Measurements from ENCODE around the gene WDR91.
"Not testable (repeated sequence)": the region's sequence is repeated elsewhere in the genome, so short reads cannot be mapped to it uniquely, and the experiment has no call there.

The WDR91 gene

DNA sequence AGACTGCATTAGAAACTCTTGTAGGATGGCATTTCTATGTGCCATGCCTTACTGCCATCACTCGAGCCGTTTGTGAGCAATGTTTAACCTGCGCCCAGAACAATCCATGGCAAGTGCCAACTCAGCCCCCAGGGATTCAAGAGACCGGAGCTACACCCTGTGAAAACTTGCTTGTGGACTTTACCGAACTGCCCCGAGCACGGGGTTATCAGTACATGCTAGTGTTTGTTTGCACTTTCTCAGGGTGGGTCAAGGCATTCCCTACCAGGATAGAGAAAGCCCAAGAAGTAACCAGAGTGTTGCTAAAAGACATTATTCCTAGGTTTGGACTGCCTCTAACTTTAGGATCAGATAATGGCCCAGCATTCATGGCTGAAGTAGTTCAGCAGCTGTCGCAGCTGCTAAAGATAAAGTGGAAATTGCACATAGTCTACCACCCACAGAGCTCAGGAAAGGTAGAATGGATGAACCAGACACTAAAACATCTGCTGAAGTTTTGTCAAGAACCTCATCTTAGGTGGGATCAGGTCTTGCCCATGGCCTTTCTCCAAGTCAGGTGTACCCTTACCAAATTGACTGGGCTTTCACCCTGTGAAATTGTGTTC is 31.9 kb downstream of the WDR91 start:
- DNase-seq (ENCODE audit: low read depth): no peak

DNA sequence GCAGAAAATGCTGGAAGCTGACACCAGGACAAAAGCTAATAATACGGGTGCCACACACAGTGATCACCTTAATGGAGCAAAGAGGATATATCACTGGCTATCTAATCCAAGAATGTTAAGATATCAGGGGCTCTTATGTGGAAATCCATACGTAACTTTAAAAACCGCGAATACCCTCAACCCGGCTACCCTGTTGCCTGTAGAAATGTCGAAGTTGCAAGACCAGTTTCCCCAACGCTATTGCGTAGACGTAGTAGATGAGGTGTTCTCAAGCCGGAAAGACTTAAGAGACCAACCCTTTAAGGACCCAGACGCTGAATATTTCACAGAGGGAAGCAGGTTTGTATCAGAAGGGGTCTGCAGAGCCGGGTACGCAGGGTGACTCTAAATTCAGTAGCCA is 33.0 kb downstream of the WDR91 start:
- no peak for DNase-seq (ENCODE audit: low read depth)

DNA sequence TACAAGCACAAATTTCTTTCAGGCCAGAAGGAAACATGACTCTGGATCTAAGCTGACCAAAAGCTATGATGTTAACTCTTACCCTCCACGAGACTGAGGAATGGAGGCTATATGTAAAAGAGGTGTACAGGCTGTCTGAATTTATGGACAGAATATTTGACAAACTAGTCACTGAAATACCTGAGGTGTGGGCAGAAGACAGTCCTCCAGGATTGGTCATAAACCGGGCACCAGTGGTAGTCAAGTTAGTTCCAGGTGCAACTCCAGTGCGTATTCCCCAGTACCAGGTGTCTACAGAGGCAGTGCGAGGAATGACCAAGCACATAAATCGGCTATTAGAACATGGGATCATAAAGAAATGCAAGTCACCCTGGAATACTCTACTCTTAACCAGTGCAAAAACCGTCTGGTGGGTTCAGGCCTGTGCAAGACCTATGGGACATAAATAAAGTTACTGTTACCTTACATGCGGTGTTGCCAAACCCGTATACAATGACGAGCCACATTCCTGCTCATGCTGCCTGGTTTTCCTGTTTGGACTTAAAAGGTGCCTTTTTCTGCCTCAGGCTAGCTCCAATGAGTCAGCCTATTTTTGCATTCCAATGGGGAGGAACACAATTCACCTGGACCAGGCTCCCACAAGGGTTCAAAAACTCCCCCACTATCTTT is 34.2 kb downstream of the WDR91 start:
- DNase-seq (ENCODE audit: low read depth): no peak

DNA sequence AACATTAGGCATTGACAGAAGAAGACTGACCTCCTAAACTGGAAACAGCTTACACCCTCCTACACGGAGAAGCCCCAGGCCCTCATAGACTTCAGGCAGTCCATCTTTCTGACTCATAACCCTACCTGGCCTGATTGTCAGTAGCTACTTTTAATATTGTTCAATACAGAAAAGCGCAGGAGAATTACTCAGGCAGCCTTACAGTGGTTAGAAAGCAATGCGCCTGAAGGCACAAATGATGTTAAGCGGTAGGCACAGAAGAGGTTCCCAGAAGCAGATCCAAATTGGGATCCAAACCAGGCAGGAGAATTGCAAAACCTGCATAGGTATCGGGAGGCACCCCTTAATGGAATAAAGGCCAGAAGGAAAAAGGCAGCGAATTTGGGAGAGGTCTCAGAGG is 35.4 kb downstream of the WDR91 start:
- DNase-seq (ENCODE audit: low read depth): no peak

DNA sequence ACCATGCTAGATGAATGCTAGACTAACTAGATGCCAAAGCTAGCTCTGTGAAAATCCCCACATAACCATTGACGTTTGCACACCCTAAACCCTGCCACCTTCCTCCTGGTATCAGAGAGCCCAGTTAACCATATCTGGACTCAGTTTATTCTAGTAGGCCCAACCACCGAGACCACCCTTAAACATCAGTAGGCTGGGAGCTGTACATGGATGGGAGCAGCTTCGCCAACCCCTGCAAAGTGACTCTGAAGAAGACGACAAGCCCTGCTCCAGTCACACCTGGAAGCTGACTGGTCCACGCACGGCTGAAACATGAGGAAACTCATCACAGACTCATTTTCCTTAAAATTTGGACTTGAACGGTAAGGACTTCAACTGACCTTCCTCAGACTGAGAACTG is 36.4 kb downstream of the WDR91 start:
- DNase-seq (ENCODE audit: low read depth): no peak

DNA sequence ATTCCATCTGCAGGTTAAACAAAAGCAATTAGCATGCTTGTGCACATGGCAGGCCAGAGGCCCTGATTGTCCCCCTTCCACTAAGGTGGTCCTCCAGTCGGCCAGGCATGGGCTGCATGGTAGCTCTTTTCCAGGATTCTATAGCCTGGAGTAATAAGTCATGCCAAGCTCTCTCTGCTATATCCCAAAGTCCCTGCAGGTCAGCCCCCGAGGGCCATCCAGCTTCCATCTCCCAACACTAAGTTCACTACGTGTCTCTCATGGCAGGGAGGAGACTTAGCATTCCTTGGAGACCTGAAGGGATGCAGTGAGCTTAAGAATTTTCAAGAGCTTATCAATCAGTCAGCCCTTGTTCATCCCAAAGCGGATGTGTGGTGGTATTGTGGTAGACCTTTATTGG is 37.4 kb downstream of the WDR91 start:
- not testable (repeated sequence) for DNase-seq (ENCODE audit: low read depth)

DNA sequence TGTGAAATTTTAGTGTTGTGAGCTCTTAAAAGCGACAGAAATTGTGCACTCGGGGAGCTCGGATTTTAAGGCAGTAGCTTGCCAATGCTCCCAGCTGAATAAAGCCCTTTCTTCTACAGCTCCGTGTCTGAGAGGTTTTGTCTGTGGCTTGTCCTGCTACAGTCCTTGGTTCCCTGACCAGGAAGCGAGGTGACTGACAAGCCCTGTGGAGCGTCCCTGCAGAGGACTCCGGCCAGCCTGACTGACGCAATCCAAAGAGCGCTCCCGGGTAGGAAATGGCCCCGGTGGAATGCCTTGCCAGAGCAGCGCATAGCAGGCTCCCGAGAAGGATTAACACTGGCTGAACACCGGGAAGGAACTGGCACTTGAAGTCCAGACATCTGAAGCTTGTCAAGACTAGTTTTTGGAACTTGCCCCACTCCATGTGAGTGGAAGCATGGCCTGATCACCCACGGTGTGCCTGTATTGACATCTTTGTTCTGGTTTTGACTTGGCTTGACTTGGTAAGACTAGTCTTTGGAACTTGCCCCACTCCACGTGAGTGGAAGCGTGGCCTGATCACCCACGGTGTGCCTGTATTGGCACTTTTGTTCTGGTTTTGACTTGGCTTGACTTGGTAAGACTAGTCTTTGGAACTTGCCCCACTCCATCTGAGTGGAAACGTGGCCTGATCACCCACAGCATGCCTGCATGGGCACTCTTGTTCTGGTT is 39.6 kb downstream of the WDR91 start:
- DNase-seq (ENCODE audit: low read depth): not testable (repeated sequence)

DNA sequence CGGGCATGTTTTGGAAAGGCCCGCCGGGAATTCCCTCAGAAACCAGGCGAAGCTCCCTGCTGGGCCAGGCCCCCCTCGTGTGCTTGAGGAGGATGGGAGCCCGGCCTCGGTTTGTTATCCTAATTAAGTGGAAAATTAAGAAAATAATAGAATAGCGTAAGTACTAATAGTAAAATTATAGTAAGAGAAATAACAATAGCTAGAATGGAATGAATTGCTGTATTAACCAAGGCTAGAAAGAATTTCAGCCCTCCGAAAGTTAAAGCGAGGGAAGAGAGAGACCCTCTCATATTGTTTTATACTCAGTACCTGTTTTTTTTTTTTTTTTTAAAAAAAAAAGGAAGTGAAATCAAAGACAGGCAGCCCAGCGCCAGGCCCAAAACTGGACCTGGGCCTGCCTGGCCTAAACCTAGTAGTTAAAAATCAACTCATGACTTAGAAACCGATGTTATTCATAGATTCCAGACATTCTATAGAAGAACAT is 40.3 kb downstream of the WDR91 start:
- not testable (repeated sequence) for DNase-seq (ENCODE audit: low read depth)

DNA sequence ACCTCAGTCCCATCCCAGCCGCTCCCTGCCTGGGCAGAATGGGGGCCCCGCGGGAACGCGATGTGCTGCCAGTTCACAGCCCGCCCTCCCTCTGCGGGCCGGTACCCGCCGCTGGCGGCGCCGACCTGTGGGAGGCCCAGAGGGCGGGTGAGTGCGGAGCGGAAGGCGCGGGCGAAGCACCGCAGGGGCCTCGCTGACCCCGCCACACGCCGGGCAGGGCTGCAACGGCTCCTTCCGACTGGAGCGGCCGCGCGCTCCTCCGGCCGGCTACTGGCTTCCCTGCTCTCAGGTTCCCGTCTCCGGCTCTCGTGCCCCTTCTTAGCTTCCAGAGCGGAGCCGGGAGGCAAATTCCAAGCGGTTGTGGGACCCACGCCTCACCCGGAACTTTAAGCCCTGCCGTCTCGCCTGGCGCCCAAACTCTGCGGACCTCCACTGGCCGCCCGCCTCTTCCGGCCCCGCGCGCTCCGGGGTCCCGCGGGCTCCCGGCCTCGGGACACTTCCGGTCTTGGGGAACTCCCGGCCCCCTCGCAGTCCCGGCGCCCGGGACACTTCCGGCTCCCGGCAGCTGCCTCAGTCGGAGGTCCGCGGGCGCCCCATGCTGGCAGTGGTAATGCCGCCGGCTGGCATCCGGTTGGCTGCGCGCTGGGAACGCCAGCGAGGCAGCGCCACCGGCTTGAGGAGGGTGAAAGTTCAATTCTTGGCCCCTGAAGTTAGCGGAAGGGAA is 40.9 kb downstream of the WDR91 start, which contains the start of gene CYREN:
CYREN (minus strand) TSS at position 434 of the 724 bp plus-strand sequence. CDS start 1,785 bp downstream, outside the sequence.
- peak; percentile 78 for DNase-seq (ENCODE audit: low read depth)

DNA sequence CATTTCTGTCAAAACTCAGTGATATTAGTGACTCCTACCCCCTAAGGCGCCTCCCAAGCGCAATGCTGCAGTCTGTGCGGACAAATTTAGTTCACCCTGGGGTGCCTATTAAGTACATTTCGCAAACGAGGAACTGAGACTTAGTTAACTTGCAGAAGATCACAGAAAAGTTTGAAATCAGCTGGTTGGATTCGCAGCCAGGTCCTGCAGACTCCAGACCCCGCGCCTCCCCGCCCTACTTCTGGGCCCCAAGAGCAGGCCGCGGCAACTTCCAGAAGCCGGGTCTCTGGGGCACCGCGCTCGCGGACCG is 41.4 kb downstream of the WDR91 start:
- DNase-seq (ENCODE audit: low read depth): no peak

DNA sequence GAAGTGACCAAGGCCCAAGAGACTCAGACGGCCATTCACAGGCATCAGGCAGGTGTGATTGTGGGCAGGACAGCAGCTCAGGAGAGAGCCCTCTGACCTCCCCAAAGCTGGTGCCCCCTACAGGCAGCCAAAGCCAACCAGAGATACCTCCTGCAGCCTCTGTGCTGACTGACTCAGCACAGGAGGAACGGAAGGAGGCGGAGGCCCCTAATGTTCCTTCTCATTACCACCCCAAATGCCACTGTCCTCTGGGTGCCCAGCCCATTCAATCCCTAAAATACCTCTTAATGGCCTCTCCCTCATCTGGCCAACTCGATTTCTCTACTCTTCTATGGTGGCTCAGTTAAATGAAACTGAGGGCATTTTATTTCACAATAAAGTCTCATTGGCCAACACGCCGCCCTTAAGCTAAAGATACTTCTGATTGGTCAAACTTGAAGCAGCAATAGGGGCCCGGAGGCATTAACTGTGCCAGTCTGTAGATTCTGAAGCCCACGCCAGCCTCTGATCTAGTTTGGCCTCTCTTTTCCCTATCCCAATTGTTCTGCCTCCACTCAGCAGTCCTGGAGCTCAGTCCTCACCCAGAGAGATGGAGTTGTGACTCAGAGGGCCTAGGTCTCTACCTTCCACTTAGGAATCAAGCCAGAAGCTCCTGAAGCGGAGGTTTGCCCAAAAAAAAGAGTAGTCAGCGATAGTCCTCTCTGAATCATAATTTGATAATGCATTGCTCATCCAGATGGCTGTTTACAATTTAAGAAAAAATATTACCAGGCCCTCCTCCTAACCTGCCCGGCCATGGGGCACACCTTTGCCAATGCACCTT is 42.0 kb downstream of the WDR91 start:
- peak; percentile 40 for DNase-seq (ENCODE audit: low read depth)

DNA sequence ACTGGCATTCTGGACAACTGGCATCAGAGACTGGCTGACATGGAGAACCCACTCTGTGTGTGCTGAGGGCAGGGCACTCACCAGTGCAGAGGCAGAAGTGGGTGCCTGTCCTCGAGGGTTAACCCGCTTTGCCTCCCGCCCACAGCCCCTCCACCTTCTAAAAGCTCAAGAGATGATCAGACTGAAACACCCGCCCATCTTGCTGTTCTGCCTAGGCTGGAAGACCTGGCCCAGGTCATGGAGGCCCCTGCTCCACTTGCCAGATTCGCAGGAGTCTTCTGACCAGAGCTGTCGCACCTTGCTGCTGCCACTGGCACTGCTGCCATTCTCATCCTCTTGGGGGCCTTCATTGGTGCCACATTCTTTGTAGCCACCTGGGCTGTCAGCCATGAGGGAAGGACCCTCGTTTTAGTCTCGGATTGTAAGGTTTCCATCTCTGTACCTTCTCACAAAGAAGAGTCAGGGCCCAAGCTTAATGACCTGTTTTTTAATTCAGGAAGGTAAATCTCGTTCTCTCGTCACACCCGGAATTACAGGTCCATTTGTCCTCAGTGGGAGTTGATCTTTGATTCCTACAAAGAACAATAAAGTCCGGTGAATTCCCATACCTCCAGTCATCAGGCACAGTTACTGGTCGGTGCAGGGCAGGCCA is 42.7 kb downstream of the WDR91 start:
- no peak for DNase-seq (ENCODE audit: low read depth)

DNA sequence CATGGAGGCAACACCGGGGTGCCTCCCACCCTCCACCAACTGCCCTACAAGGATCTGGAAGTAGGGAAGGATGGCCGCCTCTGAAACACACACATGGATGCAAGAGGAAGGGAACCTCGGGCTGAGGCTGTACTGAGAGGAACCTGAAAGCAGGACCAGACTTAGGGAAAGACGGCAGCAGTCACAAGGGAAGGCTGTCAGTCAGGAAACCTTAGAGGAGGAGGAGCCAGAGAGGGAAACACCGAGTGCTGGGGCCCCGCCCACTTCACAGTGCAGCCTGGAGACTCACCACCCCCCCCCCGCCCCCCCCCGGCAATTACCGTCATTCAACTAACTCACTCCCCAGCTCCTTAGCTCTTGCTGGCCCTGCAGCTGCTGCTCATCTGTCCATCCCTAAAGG is 43.3 kb downstream of the WDR91 start:
- DNase-seq (ENCODE audit: low read depth): no peak

DNA sequence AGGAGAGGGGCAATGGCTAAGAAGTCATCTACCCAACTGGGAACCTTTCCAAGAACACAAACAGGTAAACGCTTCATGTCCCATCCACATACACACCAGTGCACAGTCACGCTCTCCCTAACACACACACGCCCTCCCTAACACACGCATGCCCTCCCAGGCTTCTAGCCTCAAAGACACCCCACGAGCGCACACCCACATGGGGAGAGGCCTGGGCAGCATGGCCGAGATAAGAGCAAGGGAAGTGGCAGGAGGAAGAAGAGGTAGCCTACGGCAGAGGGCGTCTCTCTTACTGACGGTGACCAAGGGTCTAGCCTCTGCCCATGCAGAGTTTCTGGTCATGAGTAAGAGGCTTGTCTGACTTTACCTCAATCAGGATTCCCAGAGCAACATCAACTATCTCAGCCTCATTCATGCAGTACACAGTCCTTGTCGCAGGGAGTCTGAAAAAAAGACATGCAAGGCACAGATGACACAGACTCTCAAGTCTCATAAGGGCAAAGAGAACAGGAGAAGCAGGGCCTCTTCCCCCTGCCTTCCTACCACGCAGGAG is 43.9 kb downstream of the WDR91 start:
- DNase-seq (ENCODE audit: low read depth): no peak

DNA sequence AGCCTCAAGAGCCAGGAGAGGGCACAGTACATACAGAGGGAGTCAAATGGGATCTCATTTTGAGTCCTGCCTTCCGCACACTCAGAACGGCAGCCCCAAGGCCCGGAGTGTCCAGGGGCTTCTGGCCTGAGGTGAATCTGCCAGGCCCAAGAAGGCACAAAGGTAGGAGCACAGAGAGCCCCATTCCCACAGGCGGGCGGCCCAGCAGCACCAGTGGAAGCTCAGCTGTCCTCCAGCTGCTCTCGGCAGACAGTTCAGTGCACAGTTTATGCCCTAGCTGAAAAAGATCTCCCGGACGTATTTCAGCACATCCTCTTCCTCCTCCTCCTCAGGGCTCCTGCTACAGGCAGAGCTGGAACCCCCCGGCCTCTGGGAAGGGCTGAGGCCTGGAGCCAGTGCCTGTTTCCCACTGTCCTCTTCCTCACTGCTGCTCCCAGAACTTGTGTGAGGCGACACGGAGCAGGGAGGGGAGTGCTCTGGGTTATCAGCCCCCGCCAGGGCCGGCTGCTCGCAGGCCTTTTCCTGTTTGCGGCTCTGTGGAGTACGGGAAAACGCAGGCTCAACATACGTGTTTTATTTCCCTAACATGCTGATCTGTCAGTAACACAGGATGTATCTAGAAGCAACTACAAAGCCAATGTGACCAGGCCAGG is 44.9 kb downstream of the WDR91 start:
- DNase-seq (ENCODE audit: low read depth): no peak

DNA sequence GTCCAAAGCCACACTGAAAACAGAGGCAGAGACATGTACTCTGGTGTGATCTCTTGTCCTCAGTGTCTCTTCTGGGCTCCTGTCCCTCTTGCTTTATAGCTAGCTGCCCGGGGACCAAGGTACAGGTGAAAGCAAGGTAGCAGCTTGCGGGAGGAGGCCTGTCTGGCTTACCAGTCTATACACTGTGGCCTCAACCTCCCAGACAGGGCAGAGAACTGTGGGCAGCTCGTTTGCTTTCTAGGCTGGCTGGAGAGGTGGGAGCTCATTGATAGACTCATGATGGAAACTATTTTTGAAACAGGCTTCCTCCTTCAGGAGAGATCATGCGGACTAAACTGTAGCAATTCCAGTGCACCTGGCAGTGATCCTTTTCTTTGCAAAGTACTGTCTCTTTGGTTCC is 45.5 kb downstream of the WDR91 start:
- DNase-seq (ENCODE audit: low read depth): no peak

DNA sequence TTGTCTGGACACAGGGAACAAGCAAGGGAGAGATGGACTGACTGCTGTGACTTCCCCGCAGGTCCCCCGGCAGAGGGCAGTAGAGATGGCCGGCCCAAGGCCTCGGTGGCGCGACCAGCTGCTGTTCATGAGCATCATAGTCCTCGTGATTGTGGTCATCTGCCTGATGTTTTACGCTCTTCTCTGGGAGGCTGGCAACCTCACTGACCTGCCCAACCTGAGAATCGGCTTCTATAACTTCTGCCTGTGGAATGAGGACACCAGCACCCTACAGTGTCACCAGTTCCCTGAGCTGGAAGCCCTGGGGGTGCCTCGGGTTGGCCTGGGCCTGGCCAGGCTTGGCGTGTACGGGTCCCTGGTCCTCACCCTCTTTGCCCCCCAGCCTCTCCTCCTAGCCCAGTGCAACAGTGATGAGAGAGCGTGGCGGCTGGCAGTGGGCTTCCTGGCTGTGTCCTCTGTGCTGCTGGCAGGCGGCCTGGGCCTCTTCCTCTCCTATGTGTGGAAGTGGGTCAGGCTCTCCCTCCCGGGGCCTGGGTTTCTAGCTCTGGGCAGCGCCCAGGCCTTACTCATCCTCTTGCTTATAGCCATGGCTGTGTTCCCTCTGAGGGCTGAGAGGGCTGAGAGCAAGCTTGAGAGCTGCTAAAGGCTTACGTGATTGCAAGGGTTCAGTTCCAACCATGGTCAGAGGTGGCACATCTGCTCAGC is 46.8 kb downstream of the WDR91 start:
- no peak for DNase-seq (ENCODE audit: low read depth)

DNA sequence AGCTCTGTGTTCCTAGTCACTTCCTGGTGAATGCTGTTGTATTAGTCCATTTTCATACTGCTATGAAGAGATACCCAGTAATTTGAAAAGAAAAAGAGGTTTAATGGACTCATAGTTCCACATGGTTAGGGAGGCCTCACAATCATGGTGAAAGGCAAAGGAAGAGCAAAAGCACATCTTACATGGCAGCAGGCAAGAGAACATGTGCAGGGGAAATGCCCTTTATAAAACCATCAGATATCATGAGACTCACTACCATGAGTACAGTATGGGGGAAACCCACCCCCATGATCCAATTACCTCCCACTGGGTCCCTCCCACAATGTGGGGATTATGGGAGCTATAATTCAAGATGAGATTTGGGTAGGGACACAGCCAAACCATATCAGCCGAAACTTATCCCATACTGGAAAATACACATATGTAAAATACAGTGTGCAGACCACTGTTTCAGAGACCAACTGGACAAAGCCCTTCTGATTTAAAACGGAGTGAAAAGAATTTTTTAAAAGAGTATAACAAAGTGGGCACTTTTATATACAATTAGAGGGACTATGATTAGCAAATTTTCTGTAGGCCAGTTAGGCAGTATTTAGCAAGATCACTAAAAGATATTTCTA is 48.8 kb downstream of the WDR91 start:
- no peak for DNase-seq (ENCODE audit: low read depth)

DNA sequence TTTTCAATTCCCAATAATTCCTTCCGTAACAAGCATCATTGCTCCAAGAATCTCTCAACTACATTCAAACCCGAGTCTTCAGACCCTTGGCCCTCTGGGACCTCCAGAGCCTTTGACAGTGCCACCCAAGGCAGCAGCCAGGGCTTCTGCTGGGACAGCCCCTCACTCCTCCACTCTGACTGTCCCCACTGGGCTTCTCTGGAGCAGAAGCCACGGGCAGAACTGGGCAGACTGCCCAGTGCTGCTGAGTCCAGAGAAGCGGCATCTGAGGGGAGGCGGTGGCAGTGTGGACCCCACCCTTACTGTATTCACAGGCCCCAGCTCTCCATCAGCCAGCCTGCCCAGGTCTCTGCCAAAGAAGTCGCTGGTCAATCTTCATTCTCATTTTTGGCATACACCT is 49.7 kb downstream of the WDR91 start:
- no peak for DNase-seq (ENCODE audit: low read depth)
